Prostate gland (tissue), 2 donors: ENCODE data around the gene TSPAN18. TPM values are rescaled to one million over a fixed set of nuclear protein-coding genes. Genes with fewer than 3 reads are reported as not detected.

Source experiments
- DNase-seq: peaks from one replicate; pipeline ENCODE4 v3.0.0-alpha.2; 2019; ENCODE audit warnings: low spot score
- H3K27ac ChIP-seq, 2 donors: fragments of 200-600 bp; sonication (generic); 2 replicates each; pipeline ENCODE4 v1.5.1; 2017 to 2019
- H3K27me3 ChIP-seq: fragments of 200-600 bp; sonication (generic); replicated peaks from 2 replicates; pipeline ENCODE4 v1.5.1; 2019; ENCODE audit not compliant: insufficient read depth
- H3K36me3 ChIP-seq, 2 donors: fragments of 200-600 bp; sonication (generic); 1 replicate in 1 of 2; 2 replicates in 1 of 2; pipeline versions ENCODE4 v1.5.1 to v1.8.1; 2017 to 2019
- H3K4me1 ChIP-seq: fragments of 200-600 bp; sonication (generic); replicated peaks from 2 replicates; pipeline ENCODE4 v1.5.1; 2019
- H3K4me3 ChIP-seq, 2 donors: fragments of 200-600 bp; sonication (generic); 2 replicates each; pipeline ENCODE4 v1.5.1; 2017 to 2019
- H3K9me3 ChIP-seq: fragments of 200-600 bp; sonication (generic); 2 replicates; pipeline ENCODE4 v1.5.1; 2017
- POLR2A ChIP-seq: fragments of 450-650 bp; IDR thresholded peaks from one replicate; pipeline ENCODE4 v1.6.1; 2016; ENCODE audit warnings: antibody characterized with exemption, mild to moderate bottlenecking
- POLR2AphosphoS5 ChIP-seq: sonication (generic); formaldehyde crosslinking; IDR thresholded peaks from one replicate; pipeline ENCODE4 v1.6.1; 2017; ENCODE audit warnings: antibody characterized with exemption
- whole genome bisulfite sequencing: methylation state at CpG from one replicate; pipeline ENCODE4 v1.1.5; 2018; 5-methylcytosine and 5-hydroxymethylcytosine counted together
- intact Hi-C: fragments of 100-400 bp; cut with DNase I; formaldehyde crosslinking; loops from one replicate; pipeline ENCODE4 v1.14.2; 2022
- total RNA-seq, 2 donors: library from RNA; depleted of rRNA; stranded (reverse); fragments of >200 nt; gene quantifications; one replicate each; pipeline ENCODE4 v1.1.0, GENCODE V29; 2016
- TF ChIP-seq, protein P1 (sequence below), 4 experiments: fragments of 200-600 bp in 2 of 4; fragments of 450-650 bp in 2 of 4; sonication (generic) in 2 of 4; IDR thresholded peaks; 1 replicate in 3 of 4; 2 replicates in 1 of 4; pipeline ENCODE4 v1.5.1; 2016 to 2019; ENCODE audit warnings: antibody characterized with exemption in 4 of 4, mild to moderate bottlenecking in 2 of 4, moderate library complexity in 2 of 4

Gene TSPAN18
- total RNA-seq, 2 donors from 2014 or later = 4.1 to 6.6 TPM

GRCh38 chr11:44944853-44945235, 218.1 kb downstream of the TSPAN18 start:
- DNase-seq = no peak
- Histone ChIP-seq H3K9me3 (no peaks in the 10 kb centered on the region), H3K36me3 (no peaks in the 10 kb centered on the region), H3K4me3 (no peak overlapping the region), H3K27me3 (no peaks in the 10 kb centered on the region), H3K4me1 (no peaks in the 10 kb centered on the region), H3K27ac (no peak overlapping the region)
- no peak for TF ChIP-seq POLR2AphosphoS5
- TF ChIP-seq POLR2A = no peak
- TF ChIP-seq, protein P1, sequence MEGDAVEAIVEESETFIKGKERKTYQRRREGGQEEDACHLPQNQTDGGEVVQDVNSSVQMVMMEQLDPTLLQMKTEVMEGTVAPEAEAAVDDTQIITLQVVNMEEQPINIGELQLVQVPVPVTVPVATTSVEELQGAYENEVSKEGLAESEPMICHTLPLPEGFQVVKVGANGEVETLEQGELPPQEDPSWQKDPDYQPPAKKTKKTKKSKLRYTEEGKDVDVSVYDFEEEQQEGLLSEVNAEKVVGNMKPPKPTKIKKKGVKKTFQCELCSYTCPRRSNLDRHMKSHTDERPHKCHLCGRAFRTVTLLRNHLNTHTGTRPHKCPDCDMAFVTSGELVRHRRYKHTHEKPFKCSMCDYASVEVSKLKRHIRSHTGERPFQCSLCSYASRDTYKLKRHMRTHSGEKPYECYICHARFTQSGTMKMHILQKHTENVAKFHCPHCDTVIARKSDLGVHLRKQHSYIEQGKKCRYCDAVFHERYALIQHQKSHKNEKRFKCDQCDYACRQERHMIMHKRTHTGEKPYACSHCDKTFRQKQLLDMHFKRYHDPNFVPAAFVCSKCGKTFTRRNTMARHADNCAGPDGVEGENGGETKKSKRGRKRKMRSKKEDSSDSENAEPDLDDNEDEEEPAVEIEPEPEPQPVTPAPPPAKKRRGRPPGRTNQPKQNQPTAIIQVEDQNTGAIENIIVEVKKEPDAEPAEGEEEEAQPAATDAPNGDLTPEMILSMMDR (IDR thresholded peaks at IDR 0.05) = no peak
- WGBS = 62% methylated on average over 3 of the region's 3 CpGs
- intact Hi-C loops = no loop called here

- Histone ChIP-seq H3K4me3 (no peak overlapping the region), H3K27ac (no peak overlapping the region), H3K9me3 (no peaks in the 10 kb centered on the region), H3K36me3 (no peaks in the 10 kb centered on the region), H3K27me3 (no peaks in the 10 kb centered on the region), H3K4me1 (no peaks in the 10 kb centered on the region)
- intact Hi-C loops = no loop called here
- no peak for DNase-seq
- TF ChIP-seq, protein P1 (IDR thresholded peaks at IDR 0.05) = no peak
- TF ChIP-seq POLR2A (no peak), POLR2AphosphoS5 (no peak)
- 82% methylated on average over 11 of the region's 11 CpGs for WGBS
Measured at GRCh38 chr11:44945666-44946065, 218.9 kb downstream of the TSPAN18 start.

DNA sequence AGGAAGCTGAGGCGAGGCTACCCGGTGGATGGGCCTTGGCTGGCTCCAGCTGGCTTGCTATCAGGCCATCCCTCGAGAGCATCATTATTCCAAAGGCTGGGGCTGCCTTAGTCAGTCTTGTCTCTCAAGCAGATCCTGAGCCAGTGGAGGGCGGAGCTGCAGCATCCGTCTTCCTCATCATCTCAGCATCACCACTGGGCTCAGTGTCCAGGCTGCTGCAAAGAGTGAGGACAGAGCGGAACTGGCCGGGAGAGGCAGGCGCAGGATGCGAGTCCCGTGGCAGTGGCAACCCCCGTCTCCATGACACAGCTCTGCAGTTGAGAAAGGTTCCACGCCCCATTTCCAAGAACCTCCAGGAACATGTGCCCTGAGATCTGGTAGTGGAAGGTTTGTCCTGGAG, 219.5 kb downstream of the TSPAN18 start:
- TF ChIP-seq, protein P1 (IDR thresholded peaks at IDR 0.05) = no peak
- TF ChIP-seq POLR2AphosphoS5 (no peak), POLR2A (no peak)
- Histone ChIP-seq H3K36me3 (no peaks in the 10 kb centered on the region), H3K27ac (no peak overlapping the region), H3K27me3 (no peaks in the 10 kb centered on the region), H3K4me1 (peaks cover 2% of the 10 kb centered on the region), H3K9me3 (no peaks in the 10 kb centered on the region), H3K4me3 (no peak overlapping the region)
- intact Hi-C loops = no loop called here
- no peak for DNase-seq
- 80% methylated on average over 12 of the region's 12 CpGs for WGBS

DNA sequence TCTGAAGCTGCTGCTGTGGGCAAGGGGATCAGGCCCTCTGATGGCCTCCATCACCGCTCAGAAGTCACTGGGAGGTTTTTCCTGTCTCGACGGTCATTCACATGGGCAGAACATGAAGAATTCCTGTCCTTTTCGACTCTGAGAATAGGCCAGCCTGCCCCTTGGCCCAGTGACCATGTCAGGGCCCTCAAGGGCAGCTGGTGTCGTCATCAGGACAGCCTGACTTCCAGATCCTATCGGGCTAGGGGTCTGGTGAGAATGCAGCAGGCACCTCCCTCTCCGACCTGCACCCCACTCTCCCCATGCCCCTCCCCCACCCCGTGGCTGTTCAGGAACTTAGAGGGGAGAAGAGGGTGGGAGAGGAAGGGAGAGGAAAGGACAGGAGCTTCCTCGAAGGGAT, 220.4 kb downstream of the TSPAN18 start:
- Histone ChIP-seq H3K36me3 (no peaks in the 10 kb centered on the region), H3K4me1 (peaks cover 2% of the 10 kb centered on the region), H3K9me3 (no peaks in the 10 kb centered on the region), H3K27ac (no peak overlapping the region), H3K4me3 (no peak overlapping the region), H3K27me3 (no peaks in the 10 kb centered on the region)
- intact Hi-C loops = no loop called here
- 73% methylated on average over 9 of the region's 9 CpGs for WGBS
- TF ChIP-seq POLR2A (no peak), POLR2AphosphoS5 (no peak)
- TF ChIP-seq, protein P1 (IDR thresholded peaks at IDR 0.05) = no peak
- no peak for DNase-seq

DNA sequence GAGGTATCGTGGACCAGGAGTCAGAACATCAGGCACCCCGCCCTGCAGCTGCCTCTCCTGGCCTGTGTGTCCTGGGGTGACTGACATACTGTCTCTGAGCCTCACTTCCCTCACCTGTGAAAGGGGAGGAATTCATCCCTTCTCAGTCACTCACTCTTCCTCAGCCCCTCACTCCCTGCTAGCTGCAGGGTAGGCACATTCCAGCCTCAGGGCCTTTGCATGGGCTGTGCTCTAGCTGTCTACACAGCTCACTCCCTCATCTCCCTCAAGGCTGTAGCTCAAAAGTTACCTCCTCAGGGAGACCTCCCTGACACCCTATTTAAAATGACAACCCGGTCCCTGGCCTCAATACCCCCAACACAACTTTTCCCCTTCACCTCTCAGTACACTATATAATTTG, 221.4 kb downstream of the TSPAN18 start:
- 96% methylated on average over 3 of the region's 3 CpGs for WGBS
- Histone ChIP-seq H3K27ac (no peak overlapping the region), H3K9me3 (no peaks in the 10 kb centered on the region), H3K4me1 (peaks cover 2% of the 10 kb centered on the region), H3K4me3 (no peak overlapping the region), H3K27me3 (no peaks in the 10 kb centered on the region), H3K36me3 (no peaks in the 10 kb centered on the region)
- DNase-seq = no peak
- TF ChIP-seq POLR2A = no peak
- TF ChIP-seq, protein P1 (IDR thresholded peaks at IDR 0.05) = no peak
- TF ChIP-seq POLR2AphosphoS5 = no peak
- intact Hi-C loops = no loop called here
